Activated CD4-positive, CD25-positive, alpha-beta regulatory T cell treated with anti-CD3 and anti-CD28 coated beads, Interleukin-2, amount 50 U/mL, for 24 hours (primary cell): ENCODE measurements around the gene DCLK1.
"Not testable (repeated sequence)": the region's sequence is repeated elsewhere in the genome, so short reads cannot be mapped to it uniquely, and the experiment has no call there.

Source experiments
- ATAC-seq, 2 donors: fragments of 150-1000 bp; cut with Tn5 transposase; one replicate each; pipeline ENCODE4 v1.10.0; 2021; ENCODE audit warnings: mild to moderate bottlenecking in 1 of 2, moderate library complexity in 1 of 2

DCLK1 gene

GRCh38 chr13:36082806-36083205 is 48.4 kb downstream of the DCLK1 start:
- no peak for ATAC-seq

DNA sequence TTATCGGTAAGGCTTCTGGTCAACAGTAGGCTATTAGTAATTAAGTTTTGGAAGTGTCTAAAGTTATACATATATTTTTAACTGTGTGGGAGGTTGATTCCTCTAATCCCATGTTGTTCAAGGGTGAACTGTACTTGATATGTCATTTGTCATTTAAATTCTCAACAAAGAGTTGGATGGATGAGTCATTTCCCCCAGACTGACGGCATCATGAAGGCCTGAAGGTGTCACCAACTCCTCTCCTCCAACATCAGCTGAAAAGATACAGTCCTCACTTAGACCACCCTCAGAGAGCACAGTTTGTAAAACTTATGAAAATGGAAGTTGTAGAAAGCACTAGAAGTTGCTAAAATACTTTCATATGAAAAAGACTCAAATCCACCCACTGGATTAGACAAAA is 48.8 kb downstream of the DCLK1 start:
- no peak for ATAC-seq

DNA sequence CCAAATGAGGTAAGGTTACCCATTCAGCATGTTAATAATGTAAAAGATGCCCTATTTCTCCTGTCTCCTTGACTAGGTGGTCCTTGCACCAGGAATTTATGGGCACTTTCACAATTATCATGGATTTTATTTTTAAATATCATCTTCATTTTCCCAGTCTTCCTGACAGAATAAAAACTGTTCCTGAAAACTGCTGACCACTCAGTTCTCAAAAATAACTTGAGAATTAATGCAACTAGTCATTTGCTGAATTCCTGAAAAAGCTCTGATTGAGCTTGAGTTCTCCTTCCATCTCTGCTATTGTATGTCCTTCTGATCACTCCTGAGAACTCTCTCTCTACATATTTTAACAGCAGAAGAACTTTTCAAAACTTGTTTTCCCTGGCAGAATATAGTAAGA is 55.0 kb downstream of the DCLK1 start:
- no peak for ATAC-seq

DNA sequence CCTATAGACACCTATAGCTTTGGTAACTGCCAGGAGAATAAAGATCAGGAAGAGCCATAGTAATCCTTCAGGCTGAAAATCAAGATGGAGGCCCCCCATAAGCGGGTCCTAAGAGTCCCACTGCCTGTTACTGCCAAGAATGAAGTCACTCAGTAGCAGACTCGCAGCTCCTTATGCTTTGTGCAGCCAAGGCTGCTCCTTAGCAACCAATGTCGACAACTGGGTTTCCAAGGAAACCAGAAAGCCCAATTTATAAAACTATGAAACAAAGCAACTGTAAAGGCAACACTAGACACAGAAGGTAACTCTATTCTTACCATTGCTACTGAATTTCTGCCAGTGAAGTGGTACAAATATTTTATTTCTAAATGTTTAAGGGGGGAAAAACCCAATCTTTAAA is 56.5 kb downstream of the DCLK1 start:
- ATAC-seq: no peak

DNA sequence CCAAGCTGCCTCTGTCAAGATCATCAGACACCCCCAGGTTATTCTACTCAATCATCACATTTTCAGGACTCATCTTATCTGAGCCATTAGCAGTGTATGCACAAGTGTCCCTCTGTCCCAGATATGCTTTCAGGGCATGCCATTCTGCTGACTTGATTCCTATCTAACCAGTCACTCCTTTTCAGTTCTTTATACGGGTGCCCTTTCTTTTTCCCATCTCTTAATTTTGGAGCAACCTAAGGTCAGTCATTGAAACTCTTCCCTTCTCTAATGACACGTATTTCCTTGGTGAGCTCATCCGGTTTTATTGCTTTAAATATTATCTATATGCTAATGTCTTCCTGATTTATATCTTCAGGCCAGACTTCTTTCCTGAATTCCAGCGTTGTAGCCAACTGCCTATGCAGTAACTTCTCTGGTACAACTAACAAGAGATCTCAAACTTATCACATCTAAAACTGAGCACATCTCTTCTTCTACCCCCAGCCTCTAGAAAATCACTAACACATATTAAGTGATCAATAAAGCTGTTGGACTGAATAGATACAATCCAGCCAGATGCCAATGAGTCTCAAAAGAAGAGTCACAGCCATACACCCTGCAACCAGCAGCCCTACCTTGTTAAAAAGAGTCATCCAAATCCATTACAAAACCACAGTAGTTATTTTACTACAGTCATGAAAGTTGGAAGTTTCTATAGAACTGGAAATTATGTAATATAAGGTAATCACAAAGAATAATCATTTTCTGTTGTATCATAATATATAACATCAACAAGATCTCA is 58.8 kb downstream of the DCLK1 start:
- no peak for ATAC-seq

DNA sequence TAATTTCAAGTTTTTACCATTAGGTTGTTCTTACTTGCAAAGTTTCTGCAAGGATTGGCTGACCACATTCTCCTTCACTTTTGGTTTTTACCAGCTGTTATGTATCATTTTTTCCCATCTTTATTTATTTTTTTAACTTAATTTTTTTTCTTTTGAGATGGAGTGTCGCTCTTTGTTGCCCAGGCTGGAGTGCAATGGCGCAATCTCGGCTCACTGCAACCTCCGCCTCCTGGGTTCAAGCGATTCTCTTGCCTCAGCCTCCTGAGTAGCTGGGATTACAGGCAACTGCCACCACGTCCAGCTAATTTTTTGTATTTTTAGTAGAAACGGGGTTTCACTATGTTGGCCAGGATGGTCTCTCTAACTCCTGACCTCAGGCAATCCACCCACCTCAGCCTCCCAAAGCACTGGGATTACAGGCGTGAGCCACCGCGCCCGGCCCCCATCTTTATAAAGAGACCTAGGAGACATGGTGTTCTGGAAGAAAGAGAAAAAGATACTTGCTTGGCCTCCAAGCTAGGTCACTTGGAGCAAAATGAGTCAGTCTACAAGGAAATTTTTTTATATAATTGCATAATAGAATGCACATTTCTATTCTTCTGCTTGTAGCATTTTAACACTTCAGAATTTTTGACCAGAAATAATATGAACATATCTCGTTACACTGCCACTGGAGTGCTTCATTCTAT is 60.5 kb downstream of the DCLK1 start:
- ATAC-seq: not testable (repeated sequence)

GRCh38 chr13:36069881-36070366 is 61.3 kb downstream of the DCLK1 start:
- ATAC-seq: no peak

- no peak for ATAC-seq
Observed at GRCh38 chr13:36068991-36069390, 62.2 kb downstream of the DCLK1 start.

- ATAC-seq: no peak
Observed at GRCh38 chr13:36068566-36068965, 62.6 kb downstream of the DCLK1 start.

DNA sequence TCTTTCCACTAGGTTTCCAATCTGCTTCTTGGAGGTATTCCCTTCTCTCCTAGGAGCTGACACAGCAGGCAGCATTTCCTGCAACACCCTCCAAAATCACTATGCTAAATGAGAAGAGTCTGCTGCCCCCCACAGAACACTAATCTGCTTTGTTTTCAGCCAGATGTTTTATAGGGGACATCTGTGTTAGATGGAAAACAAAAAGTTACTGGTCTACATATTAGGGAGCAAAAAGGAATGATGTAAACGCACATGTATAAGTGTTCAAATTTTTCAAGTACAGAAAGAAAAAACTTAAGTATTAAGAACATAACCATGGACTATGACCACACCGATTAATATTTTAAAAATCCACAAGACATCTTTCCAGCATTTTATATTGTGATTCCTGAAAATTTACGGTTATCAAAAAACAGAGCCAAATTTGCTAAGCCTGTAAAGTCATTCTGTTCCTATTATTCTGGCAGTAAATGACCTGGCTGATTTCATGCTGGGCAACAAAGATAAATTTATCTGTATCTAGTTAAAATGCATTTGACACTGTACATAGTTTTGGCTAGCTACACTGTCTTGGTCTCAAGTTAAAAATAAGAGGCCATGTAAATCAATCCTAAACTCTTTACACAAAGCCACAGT is 63.3 kb downstream of the DCLK1 start:
- no peak for ATAC-seq

- ATAC-seq: no peak
Observed at GRCh38 chr13:36062249-36062648, 68.9 kb downstream of the DCLK1 start.

DNA sequence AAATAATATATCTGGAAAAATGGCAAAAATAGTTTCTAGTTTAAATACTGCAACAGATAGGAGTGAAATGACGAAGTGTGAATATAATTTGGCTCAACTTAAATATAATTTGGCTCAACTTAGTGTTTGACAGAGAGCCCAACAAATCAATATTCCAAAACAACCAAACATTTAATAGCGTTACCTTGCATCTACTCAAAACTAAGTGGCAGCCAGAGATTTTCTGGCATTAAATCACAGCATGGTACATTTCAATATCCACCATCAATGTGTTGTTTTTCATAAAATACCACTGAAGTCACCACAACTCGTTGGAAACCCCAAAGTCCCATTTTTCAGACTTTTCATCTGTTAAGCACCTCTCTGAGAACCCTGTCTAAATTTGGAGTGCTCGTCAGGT is 69.6 kb downstream of the DCLK1 start:
- no peak for ATAC-seq

DNA sequence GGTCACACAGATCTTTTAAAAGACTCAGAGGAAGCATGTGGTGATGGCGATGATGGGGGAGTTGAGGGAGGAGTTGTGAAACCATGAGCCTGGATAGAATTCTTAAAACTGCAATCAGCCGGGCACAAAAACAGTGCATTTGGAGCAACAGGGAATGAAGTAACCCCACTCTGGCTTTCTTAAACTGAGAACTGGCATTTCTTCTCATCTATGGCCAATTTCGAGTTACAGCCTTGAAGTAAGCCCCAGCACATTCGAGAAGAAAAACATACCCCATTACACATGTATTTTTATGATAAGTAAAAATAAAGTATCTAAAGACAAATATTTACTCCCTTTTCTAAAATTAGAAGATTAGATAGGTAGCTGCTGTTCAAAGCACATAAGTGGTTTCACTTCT is 70.1 kb downstream of the DCLK1 start:
- ATAC-seq: no peak

DNA sequence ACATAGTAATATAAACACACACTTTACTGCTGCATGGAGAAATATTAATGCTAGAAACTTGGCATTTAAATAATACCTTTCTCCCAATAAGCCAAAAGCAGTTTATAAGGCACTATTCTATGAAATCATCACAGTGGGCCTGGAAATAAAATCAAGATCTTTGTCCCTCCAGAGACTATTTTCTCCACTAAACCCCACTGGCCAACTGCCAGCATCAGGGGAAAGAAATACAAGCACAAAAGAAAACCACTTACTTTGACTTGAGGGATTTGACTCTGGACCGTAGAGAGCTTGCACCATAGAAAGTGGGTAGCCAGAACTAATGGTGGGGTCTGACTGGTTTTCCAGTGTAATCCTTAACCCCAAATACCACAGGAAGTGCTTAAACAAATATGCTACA is 71.9 kb downstream of the DCLK1 start:
- no peak for ATAC-seq

DNA sequence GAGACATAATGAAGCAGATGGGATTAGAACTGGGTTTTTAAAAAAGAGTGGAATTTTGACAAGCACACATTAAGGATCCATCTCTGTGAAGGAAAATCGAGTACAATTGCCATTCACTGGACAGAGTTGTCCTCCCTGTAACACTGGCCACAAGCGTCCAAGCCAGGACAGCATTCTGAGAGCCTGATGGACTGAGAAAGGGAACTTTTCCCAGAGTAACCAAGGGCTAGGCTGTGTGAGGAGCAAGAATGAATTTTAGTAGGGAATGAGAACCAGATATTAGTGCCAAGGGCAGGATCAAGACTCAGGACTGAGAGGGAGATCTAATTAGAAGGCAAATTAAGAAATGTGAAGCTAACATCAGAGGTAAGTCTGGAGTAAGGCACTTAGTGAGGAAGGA is 73.1 kb downstream of the DCLK1 start:
- ATAC-seq: no peak

GRCh38 chr13:36057547-36057946 is 73.6 kb downstream of the DCLK1 start:
- no peak for ATAC-seq

GRCh38 chr13:36057041-36057440 is 74.1 kb downstream of the DCLK1 start:
- no peak for ATAC-seq

GRCh38 chr13:36055366-36055765 is 75.8 kb downstream of the DCLK1 start:
- no peak for ATAC-seq

- ATAC-seq: no peak
Observed at GRCh38 chr13:36054041-36054440, 77.1 kb downstream of the DCLK1 start.

DNA sequence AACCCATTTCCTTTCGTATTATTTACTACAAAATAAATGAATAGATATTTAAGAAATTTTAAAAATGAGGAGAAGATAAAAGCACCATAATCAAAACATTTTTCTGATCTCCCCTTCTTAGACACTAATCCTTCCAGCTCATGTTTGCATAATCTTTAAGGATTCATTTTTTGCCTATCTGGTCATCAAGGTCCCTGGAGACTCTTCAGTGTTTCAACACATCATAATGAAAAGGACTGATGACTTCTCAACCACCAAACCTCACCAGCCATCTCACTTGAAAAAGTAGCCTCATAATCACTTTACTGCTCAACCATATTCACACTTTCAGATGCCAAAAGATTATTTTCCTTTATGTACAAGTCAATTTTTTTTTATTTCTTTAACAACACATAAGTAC is 80.1 kb downstream of the DCLK1 start:
- ATAC-seq: no peak

DNA sequence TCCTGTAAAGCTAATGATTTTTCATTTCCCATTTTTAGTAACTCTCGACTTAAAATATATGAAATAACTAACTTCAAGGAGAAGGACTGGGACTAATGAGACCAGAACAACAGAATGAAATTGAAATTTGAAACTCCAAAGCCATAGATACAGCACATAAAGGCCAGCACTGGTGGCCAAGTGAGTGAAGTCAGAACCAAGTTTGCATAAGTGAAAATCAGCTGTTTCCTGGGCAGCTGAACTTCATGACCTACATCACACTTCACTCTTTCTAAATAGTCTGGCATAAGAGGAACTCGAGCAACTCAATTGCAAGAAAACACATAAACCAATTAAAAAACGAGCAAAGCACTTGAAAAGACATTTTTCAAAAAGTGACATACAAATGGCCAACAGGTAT is 84.5 kb downstream of the DCLK1 start:
- no peak for ATAC-seq

DNA sequence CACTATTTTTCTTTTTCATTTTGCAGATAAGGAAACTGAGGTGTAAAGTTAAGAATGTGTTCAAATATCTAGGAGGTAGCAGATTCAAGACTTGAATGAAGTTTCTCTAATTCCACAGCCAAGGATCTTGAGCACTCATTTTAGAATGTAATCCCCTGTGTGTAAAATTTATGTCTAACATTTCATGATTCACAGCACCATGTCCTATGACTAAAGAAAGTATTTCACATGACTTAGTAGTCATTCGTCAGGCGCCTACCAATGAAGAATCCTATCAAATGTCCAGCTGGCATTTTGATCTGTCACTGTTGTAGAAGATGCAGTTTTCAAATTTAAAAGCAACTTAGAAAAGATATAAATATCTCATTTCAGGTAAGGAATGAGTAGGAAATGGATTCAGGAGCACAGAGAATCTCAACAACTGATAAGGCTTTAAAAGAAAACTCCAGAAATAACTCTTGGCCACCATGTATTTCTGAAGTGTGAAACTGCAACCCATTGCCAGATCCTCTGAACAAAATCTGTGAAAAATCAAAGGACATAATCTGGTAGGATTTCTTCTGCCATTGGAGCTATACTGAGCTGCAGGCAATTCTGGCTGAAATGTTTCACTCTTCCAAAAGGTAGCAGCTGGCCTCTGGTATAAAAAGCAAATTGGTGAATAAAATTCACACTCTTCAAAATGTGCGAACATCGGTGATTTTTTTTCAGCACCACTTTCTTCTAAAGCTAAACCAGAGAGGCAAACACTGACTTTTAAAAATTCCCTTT is 92.2 kb downstream of the DCLK1 start:
- ATAC-seq: no peak

DNA sequence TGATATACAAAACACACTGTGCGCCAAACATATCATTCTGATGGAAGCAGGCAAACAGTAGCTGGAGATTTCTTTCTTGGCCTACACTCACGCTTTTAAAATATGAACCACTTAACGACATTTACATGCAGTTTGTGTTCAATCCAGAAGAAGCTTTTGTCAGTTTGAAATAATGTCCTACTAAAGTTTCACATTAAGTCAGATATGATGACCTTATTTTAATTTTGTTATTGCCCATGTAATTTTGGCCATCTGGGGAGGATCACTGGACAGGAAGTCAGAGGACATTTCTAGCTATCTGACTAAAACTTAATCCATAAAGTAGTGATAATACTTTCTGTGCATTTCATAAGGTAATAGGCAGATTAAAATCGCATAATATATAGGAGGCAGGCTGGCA is 98.1 kb downstream of the DCLK1 start:
- ATAC-seq: no peak
